Mesenchymal stem cell (in vitro differentiated cells and primary cell): Measurements from ENCODE around the gene CYP3A4.
"Not testable (repeated sequence)": the region's sequence is repeated elsewhere in the genome, so short reads cannot be mapped to it uniquely, and the experiment has no call there.

ENCODE experiments used
- DNase-seq: peaks from one replicate; pipeline ENCODE4 v3.0.0-alpha.2; 2013
- H2AFZ ChIP-seq: one replicate; pipeline ENCODE4 v1.6.1; 2013; ENCODE audit warnings: low read depth, mild to moderate bottlenecking, control low read depth, inconsistent platforms, low read length, moderate library complexity
- H2AK5ac ChIP-seq: 2 replicates; pipeline ENCODE4 v1.6.1; 2013; ENCODE audit warnings: low read length, moderate library complexity, mild to moderate bottlenecking, inconsistent platforms; ENCODE audit not compliant: severe bottlenecking
- H2BK120ac ChIP-seq: one replicate; pipeline ENCODE4 v1.6.1; 2013; ENCODE audit warnings: low read depth, mild to moderate bottlenecking, inconsistent platforms, low read length, moderate library complexity
- H2BK12ac ChIP-seq, 2 experiments: one replicate each; pipeline ENCODE4 v1.6.1; 2013; ENCODE audit warnings: inconsistent platforms in 2 of 2, low read length in 2 of 2, mild to moderate bottlenecking in 2 of 2, moderate library complexity in 2 of 2, control low read depth in 1 of 2
- H2BK15ac ChIP-seq: one replicate; pipeline ENCODE4 v1.6.1; 2013; ENCODE audit warnings: mild to moderate bottlenecking, low read depth, inconsistent platforms; ENCODE audit not compliant: poor library complexity, severe bottlenecking
- H2BK5ac ChIP-seq: 2 replicates; pipeline ENCODE4 v1.6.1; 2013; ENCODE audit warnings: low read depth, mild to moderate bottlenecking, low read length, control low read depth, inconsistent platforms; ENCODE audit not compliant: poor library complexity, severe bottlenecking
- H3K14ac ChIP-seq, 2 experiments: one replicate each; pipeline ENCODE4 v1.6.1; 2013; ENCODE audit warnings: inconsistent platforms in 2 of 2, low read length in 2 of 2, control low read depth in 1 of 2, mild to moderate bottlenecking in 1 of 2, moderate library complexity in 1 of 2
- H3K18ac ChIP-seq, 2 experiments: one replicate each; pipeline ENCODE4 v1.6.1; 2013; ENCODE audit warnings: inconsistent platforms in 2 of 2, low read length in 2 of 2, control low read depth in 1 of 2, low read depth in 1 of 2, mild to moderate bottlenecking in 1 of 2
- H3K23ac ChIP-seq, 2 experiments: one replicate each; pipeline ENCODE4 v1.6.1; 2013; ENCODE audit warnings: inconsistent platforms in 2 of 2, low read length in 2 of 2, mild to moderate bottlenecking in 2 of 2, moderate library complexity in 2 of 2, control low read depth in 1 of 2
- H3K27ac ChIP-seq: 2 replicates; pipeline ENCODE4 v1.5.1; 2013; ENCODE audit warnings: mild to moderate bottlenecking, moderate library complexity, low read length, control low read depth, inconsistent platforms; ENCODE audit not compliant: poor library complexity, severe bottlenecking
- H3K27me3 ChIP-seq, 2 experiments: 2 replicates each; pipeline versions ENCODE4 v1.6.1 to v1.7.0; 2013; ENCODE audit warnings: low read length in 2 of 2, mild to moderate bottlenecking in 2 of 2, moderate library complexity in 2 of 2, control low read depth in 1 of 2, inconsistent platforms in 1 of 2; ENCODE audit not compliant: control insufficient read depth in 1 of 2, insufficient read depth in 1 of 2
- H3K36me3 ChIP-seq, 2 experiments: 2 replicates each; pipeline versions ENCODE4 v1.6.1 to v1.7.0; 2013; ENCODE audit warnings: low read length in 2 of 2, control low read depth in 1 of 2, inconsistent platforms in 1 of 2, low read depth in 1 of 2, mild to moderate bottlenecking in 1 of 2; ENCODE audit not compliant: insufficient read depth in 2 of 2, control insufficient read depth in 1 of 2
- H3K4ac ChIP-seq, 2 experiments: one replicate each; pipeline ENCODE4 v1.6.1; 2013; ENCODE audit warnings: inconsistent platforms in 2 of 2, low read length in 2 of 2, mild to moderate bottlenecking in 2 of 2, moderate library complexity in 2 of 2, control low read depth in 1 of 2, low read depth in 1 of 2
- H3K4me1 ChIP-seq: 2 replicates; pipeline ENCODE4 v1.6.1; 2013; ENCODE audit warnings: low read depth, low read length, control low read depth; ENCODE audit not compliant: control insufficient read depth, insufficient read depth
- H3K4me2 ChIP-seq: 2 replicates; pipeline ENCODE4 v1.6.1; 2013; ENCODE audit warnings: low read length, mild to moderate bottlenecking, inconsistent platforms; ENCODE audit not compliant: poor library complexity, severe bottlenecking
- H3K4me3 ChIP-seq, 2 experiments: 2 replicates each; pipeline versions ENCODE4 v1.5.1 to v1.7.0; 2013; ENCODE audit warnings: low read length in 2 of 2, mild to moderate bottlenecking in 2 of 2, control low read depth in 1 of 2, low read depth in 1 of 2; ENCODE audit not compliant: insufficient read depth in 1 of 2
- H3K79me1 ChIP-seq: replicated peaks from 2 replicates; pipeline ENCODE4 v1.6.1; 2013; ENCODE audit warnings: mild to moderate bottlenecking, control low read depth, low read length, inconsistent platforms; ENCODE audit not compliant: poor library complexity, severe bottlenecking
- H3K9ac ChIP-seq: 2 replicates; pipeline ENCODE4 v1.7.0; 2013; ENCODE audit warnings: mild to moderate bottlenecking, low read length, moderate library complexity
- H3K9me3 ChIP-seq: 2 replicates; pipeline ENCODE4 v1.7.0; 2013; ENCODE audit warnings: mild to moderate bottlenecking, low read length; ENCODE audit not compliant: control insufficient read depth
- H4K8ac ChIP-seq: one replicate; pipeline ENCODE4 v1.6.1; 2013; ENCODE audit warnings: inconsistent platforms, mild to moderate bottlenecking, low read length, moderate library complexity
- H4K91ac ChIP-seq: one replicate; pipeline ENCODE4 v1.6.1; 2013; ENCODE audit warnings: mild to moderate bottlenecking, low read length, inconsistent platforms
- WGBS: methylation state at CpG from one replicate; pipeline ENCODE4 v1.1.7; 2013; ENCODE audit warnings: mixed read lengths; 5-methylcytosine and 5-hydroxymethylcytosine counted together

Gene CYP3A4

DNA sequence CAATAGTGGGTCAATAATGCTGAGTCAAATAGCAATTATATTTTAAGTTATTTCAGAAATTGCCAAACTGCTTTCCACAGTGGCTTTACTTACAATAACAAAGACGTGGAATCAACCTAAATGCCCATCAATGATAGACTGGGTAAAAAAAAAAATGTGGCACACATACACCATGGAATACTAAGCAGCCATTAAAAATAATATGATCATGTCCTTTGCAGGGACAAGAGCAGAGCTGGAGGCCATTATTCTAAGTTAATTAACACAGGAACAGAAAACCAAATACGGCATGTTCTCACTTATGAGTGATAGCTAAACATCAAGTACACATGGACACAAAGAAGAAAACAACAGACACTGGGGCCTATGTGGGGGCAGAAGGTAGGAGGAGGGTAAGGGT, 15.0 kb upstream of the CYP3A4 start:
- no peak overlapping the region for H2AK5ac ChIP-seq
- WGBS: 20% methylated on average over 1 of the region's 2 CpGs
- H3K27ac ChIP-seq: no peak overlapping the region
- H3K27me3 ChIP-seq: no peaks in the 10 kb centered on the region
- DNase-seq: no peak
- H3K9me3 ChIP-seq: no peaks in the 10 kb centered on the region
- no peak overlapping the region for H2BK15ac ChIP-seq
- H3K36me3 ChIP-seq: no peaks in the 10 kb centered on the region
- H3K23ac ChIP-seq: no peak overlapping the region
- H3K4me2 ChIP-seq: no peak overlapping the region
- no peaks in the 10 kb centered on the region for H3K79me1 ChIP-seq
- H3K4me3 ChIP-seq: no peak overlapping the region
- peaks cover 2% of the 10 kb centered on the region for H3K4me1 ChIP-seq
- no peak overlapping the region for H2AFZ ChIP-seq
- H3K9ac ChIP-seq: no peak overlapping the region
- no peak overlapping the region for H4K8ac ChIP-seq
- H3K14ac ChIP-seq: no peak overlapping the region
- H3K18ac ChIP-seq: no peak overlapping the region
- no peak overlapping the region for H2BK5ac ChIP-seq
- H2BK120ac ChIP-seq: no peak overlapping the region
- H3K4ac ChIP-seq: no peak overlapping the region
- H2BK12ac ChIP-seq: no peak overlapping the region
- no peak overlapping the region for H4K91ac ChIP-seq

DNA sequence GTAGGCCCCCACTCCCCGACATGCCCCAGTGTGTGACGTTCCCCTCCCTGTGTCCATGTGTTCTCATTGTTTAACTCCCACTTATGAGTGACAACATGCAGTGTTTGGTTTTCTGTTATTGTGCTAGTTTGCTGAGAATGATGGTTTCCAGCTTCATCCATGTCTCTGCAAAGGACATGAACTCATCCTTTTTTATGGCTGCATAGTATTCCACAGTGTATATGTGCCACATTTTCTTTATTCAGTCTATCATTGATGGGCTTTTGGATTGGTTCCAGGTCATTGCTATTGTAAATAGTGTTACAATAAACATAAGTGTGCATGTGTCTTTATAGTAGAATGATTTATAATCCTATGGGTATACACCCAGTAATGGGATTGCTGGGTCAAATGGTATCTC, 11.9 kb upstream of the CYP3A4 start:
- not testable (repeated sequence) for H2BK120ac ChIP-seq, H2BK15ac ChIP-seq, H3K4me2 ChIP-seq, H2AFZ ChIP-seq, H3K4me3 ChIP-seq, H3K4me1 ChIP-seq, H4K8ac ChIP-seq, H3K4ac ChIP-seq, H3K27ac ChIP-seq, H4K91ac ChIP-seq, H3K14ac ChIP-seq, H3K23ac ChIP-seq, H2AK5ac ChIP-seq, H2BK12ac ChIP-seq, H3K9ac ChIP-seq, H3K18ac ChIP-seq, H3K27me3 ChIP-seq, H3K36me3 ChIP-seq, H3K9me3 ChIP-seq, DNase-seq, H3K79me1 ChIP-seq, H2BK5ac ChIP-seq
- 90% methylated on average over 2 of the region's 2 CpGs for WGBS

DNA sequence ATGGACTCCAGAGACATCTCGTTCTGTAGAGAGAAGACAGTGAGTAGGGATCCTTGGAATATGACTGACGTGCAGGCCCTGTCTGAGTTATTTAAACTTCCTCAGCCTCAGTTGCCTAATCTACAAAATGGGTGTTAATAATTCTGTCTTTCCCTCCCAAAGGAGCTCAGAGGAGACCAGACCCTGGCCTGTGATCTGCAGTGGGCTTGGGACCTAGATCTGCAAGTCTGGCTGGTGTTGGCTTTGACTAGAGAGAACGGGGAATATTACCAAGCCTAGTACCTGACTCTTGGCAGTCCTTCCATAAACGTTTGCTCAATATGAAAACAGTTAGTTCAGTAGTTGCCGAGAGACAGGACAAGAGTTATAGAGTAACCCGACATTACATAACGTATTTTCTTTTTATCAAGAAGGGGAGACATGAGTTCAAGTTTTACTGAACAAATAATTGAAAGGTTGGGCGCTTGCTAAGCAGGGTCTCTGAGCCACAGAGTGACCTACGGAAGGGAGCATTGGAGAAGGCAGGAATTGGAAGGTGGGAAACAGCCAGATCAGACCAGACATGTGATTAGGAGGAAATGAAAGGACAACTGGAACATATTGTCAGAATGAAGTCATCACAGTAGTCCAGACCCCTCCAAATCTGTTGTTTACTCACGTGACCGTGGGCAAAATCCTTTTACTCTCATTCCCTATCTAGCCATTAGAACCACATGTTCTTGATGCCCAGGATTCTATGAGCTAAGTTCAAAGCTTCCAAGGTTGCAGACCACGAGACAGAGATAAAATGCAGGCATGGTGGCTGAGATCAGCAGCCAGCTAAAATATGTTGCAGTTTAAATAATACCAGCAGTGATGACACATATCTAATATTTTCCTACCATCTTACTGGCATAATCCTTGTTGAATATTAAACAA, 10.9 kb upstream of the CYP3A4 start:
- H3K4me1 ChIP-seq: peaks cover 14% of the 10 kb centered on the region
- H3K23ac ChIP-seq: no peak overlapping the region
- H2BK15ac ChIP-seq: no peak overlapping the region
- H4K91ac ChIP-seq: no peak overlapping the region
- no peak for DNase-seq
- H3K36me3 ChIP-seq: no peaks in the 10 kb centered on the region
- H4K8ac ChIP-seq: no peak overlapping the region
- no peaks in the 10 kb centered on the region for H3K27me3 ChIP-seq
- no peak overlapping the region for H2BK120ac ChIP-seq
- no peak overlapping the region for H3K4ac ChIP-seq
- no peak overlapping the region for H3K14ac ChIP-seq
- H3K27ac ChIP-seq: peak overlapping the region; percentile 69
- H3K4me2 ChIP-seq: peak overlapping the region; percentile 61
- no peak overlapping the region for H2BK12ac ChIP-seq
- H2BK5ac ChIP-seq: no peak overlapping the region
- WGBS: 81% methylated on average over 11 of the region's 12 CpGs
- H3K18ac ChIP-seq: no peak overlapping the region
- H3K79me1 ChIP-seq: no peaks in the 10 kb centered on the region
- H2AFZ ChIP-seq: no peak overlapping the region
- H3K4me3 ChIP-seq: no peak overlapping the region
- H3K9me3 ChIP-seq: no peaks in the 10 kb centered on the region
- H3K9ac ChIP-seq: no peak overlapping the region
- peak overlapping the region; percentile 39 for H2AK5ac ChIP-seq

GRCh38 chr7:99793443-99793842, 9.5 kb upstream of the CYP3A4 start:
- no peak overlapping the region for H3K14ac ChIP-seq
- H3K4ac ChIP-seq: no peak overlapping the region
- no peak overlapping the region for H3K18ac ChIP-seq
- no peak overlapping the region for H4K91ac ChIP-seq
- no peak overlapping the region for H3K9ac ChIP-seq
- peaks cover 14% of the 10 kb centered on the region for H3K4me1 ChIP-seq
- H3K36me3 ChIP-seq: no peaks in the 10 kb centered on the region
- H2AK5ac ChIP-seq: no peak overlapping the region
- H3K23ac ChIP-seq: no peak overlapping the region
- H3K27me3 ChIP-seq: no peaks in the 10 kb centered on the region
- no peak overlapping the region for H4K8ac ChIP-seq
- H3K27ac ChIP-seq: no peak overlapping the region
- 90% methylated on average over 4 of the region's 5 CpGs for WGBS
- H2BK120ac ChIP-seq: no peak overlapping the region
- H2BK5ac ChIP-seq: no peak overlapping the region
- DNase-seq: no peak
- no peak overlapping the region for H2BK15ac ChIP-seq
- H2AFZ ChIP-seq: no peak overlapping the region
- H3K9me3 ChIP-seq: no peaks in the 10 kb centered on the region
- no peak overlapping the region for H3K4me3 ChIP-seq
- H3K79me1 ChIP-seq: no peaks in the 10 kb centered on the region
- H2BK12ac ChIP-seq: no peak overlapping the region
- no peak overlapping the region for H3K4me2 ChIP-seq
